Suprapubic skin (tissue), 4 donors: ENCODE data around the gene ME3. TPM values are rescaled to one million over a fixed set of nuclear protein-coding genes. Genes with fewer than 3 reads are reported as not detected.

Experiments used
- DNase-seq, 2 donors: peaks; one replicate each; pipeline ENCODE4 v3.0.0-alpha.2; 2019; ENCODE audit warnings: low spot score in 2 of 2
- H3K27ac ChIP-seq: fragments of 200-600 bp; sonication (generic); one replicate; pipeline ENCODE4 v1.5.1; 2019
- H3K27me3 ChIP-seq: fragments of 200-600 bp; sonication (generic); one replicate; pipeline ENCODE4 v1.5.1; 2019
- H3K36me3 ChIP-seq: fragments of 200-600 bp; sonication (generic); one replicate; pipeline ENCODE4 v1.5.1; 2019
- H3K4me1 ChIP-seq: fragments of 200-600 bp; sonication (generic); one replicate; pipeline ENCODE4 v1.5.1; 2019
- H3K4me3 ChIP-seq: fragments of 200-600 bp; sonication (generic); one replicate; pipeline ENCODE4 v1.5.1; 2019; ENCODE audit warnings: mild to moderate bottlenecking
- H3K9me3 ChIP-seq: fragments of 200-600 bp; sonication (generic); one replicate; pipeline ENCODE4 v1.5.1; 2019
- EP300 ChIP-seq: sonication (generic); formaldehyde crosslinking; IDR thresholded peaks from one replicate; pipeline ENCODE4 v1.6.1; 2017; ENCODE audit warnings: antibody characterized with exemption
- POLR2A ChIP-seq, 2 donors: fragments of 450-650 bp; IDR thresholded peaks; one replicate each; pipeline ENCODE4 v1.6.1; 2017; ENCODE audit warnings: antibody characterized with exemption in 2 of 2, mild to moderate bottlenecking in 2 of 2, moderate library complexity in 2 of 2
- POLR2AphosphoS5 ChIP-seq, 3 donors: sonication (generic); formaldehyde crosslinking; IDR thresholded peaks; one replicate each; pipeline ENCODE4 v1.6.1; 2017; ENCODE audit warnings: antibody characterized with exemption in 3 of 3
- WGBS: methylation state at CpG from one replicate; pipeline ENCODE4 v1.1.5; 2018; 5-methylcytosine and 5-hydroxymethylcytosine counted together
- total RNA-seq, 4 donors: library from RNA; depleted of rRNA; stranded (reverse); fragments of >200 nt; gene quantifications; one replicate each; pipeline ENCODE4 v1.1.0, GENCODE V29; 2016
- TF ChIP-seq, protein P1 (sequence below), 2 donors: fragments of 200-600 bp in 1 of 2; fragments of 450-650 bp in 1 of 2; sonication (generic) in 1 of 2; IDR thresholded peaks; one replicate each; pipeline ENCODE4 v1.5.1; 2016 to 2019; ENCODE audit warnings: antibody characterized with exemption in 2 of 2, mild to moderate bottlenecking in 1 of 2, moderate library complexity in 1 of 2

ME3 gene
- total RNA-seq, 4 donors from 2014 or later: 3.7 to 17.0 (median 9.4) TPM

DNA sequence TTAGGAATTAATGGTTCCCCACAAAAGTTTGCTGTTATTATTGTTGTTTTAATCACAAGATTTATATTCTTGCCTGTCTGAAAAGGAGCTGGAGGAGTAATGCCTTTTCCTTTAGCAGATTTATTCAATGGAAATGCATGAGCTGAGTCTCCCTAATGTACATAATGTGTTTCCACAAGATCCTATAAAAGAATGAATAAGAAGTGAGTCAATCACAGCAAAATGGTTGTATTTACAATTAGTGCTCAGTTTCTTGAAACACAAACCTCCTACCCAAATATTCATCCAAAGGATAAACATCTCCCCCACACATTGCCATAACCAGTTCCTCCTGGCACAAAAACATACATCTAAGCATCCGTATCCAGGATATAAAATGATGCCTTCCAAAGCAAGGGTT lies 33.3 kb downstream of the ME3 start:
- Histone ChIP-seq H3K9me3 (no peaks in the 10 kb centered on the region), H3K27ac (no peak overlapping the region), H3K4me1 (no peaks in the 10 kb centered on the region), H3K4me3 (no peak overlapping the region), H3K27me3 (no peaks in the 10 kb centered on the region), H3K36me3 (no peaks in the 10 kb centered on the region)
- WGBS: 83% methylated on average over 1 of the region's 1 CpG
- no peak for DNase-seq
- no peak for TF ChIP-seq EP300
- no peak for TF ChIP-seq POLR2A (IDR thresholded peaks at IDR 0.05)
- TF ChIP-seq, protein P1, sequence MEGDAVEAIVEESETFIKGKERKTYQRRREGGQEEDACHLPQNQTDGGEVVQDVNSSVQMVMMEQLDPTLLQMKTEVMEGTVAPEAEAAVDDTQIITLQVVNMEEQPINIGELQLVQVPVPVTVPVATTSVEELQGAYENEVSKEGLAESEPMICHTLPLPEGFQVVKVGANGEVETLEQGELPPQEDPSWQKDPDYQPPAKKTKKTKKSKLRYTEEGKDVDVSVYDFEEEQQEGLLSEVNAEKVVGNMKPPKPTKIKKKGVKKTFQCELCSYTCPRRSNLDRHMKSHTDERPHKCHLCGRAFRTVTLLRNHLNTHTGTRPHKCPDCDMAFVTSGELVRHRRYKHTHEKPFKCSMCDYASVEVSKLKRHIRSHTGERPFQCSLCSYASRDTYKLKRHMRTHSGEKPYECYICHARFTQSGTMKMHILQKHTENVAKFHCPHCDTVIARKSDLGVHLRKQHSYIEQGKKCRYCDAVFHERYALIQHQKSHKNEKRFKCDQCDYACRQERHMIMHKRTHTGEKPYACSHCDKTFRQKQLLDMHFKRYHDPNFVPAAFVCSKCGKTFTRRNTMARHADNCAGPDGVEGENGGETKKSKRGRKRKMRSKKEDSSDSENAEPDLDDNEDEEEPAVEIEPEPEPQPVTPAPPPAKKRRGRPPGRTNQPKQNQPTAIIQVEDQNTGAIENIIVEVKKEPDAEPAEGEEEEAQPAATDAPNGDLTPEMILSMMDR (IDR thresholded peaks at IDR 0.05): no peak
- no peak for TF ChIP-seq POLR2AphosphoS5 (IDR thresholded peaks at IDR 0.05)

DNA sequence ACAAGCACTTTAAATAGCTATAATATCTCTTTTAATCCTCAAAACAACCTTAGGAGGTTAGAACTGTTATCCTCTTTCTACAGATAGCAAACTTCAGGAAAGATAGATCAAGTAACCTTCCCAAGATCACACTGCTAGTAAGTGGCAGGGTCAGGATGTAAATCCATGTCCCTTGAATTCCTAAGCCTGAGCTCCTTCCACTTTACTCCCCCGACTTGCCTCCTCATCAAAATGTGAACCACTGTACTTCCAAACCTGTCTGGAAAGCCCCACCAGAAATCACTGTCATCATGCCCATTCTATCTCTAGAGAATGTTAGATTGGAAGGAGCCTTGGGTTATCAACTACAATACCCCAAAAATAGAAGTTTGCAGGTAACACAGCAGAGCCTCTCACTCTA lies 33.7 kb downstream of the ME3 start:
- H3K27ac ChIP-seq: no peak overlapping the region
- no peak for DNase-seq
- no peaks in the 10 kb centered on the region for H3K36me3 ChIP-seq
- no peaks in the 10 kb centered on the region for H3K4me1 ChIP-seq
- H3K9me3 ChIP-seq: no peaks in the 10 kb centered on the region
- no peak for TF ChIP-seq POLR2AphosphoS5 (IDR thresholded peaks at IDR 0.05)
- TF ChIP-seq EP300: no peak
- TF ChIP-seq, protein P1 (IDR thresholded peaks at IDR 0.05): no peak
- no peak for TF ChIP-seq POLR2A (IDR thresholded peaks at IDR 0.05)
- H3K27me3 ChIP-seq: no peaks in the 10 kb centered on the region
- H3K4me3 ChIP-seq: no peak overlapping the region
- 89% methylated on average over 1 of the region's 1 CpG for WGBS

DNA sequence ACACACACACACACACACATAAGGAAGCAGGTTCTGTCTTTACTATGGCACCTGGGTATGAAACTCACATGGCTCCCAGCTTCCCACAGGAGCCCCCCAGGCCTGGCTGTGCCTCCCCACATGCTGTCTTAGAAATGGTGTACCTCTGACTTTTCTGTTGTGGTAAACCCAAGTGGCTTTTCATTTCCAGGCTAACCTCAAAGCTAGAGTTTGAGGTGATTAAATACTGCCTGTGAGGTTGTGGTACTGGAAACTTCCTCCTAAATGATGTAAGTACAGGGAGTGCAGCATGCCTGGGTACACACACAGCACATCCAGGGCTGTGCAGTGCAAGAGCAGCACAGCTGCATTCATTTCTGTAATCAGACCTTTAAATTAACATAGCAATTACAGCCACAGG lies 34.4 kb downstream of the ME3 start:
- DNase-seq: no peak
- Histone ChIP-seq H3K27ac (no peak overlapping the region), H3K9me3 (no peaks in the 10 kb centered on the region), H3K4me1 (no peaks in the 10 kb centered on the region), H3K27me3 (no peaks in the 10 kb centered on the region), H3K36me3 (no peaks in the 10 kb centered on the region), H3K4me3 (no peak overlapping the region)
- TF ChIP-seq EP300: no peak
- no peak for TF ChIP-seq POLR2AphosphoS5 (IDR thresholded peaks at IDR 0.05)
- no peak for TF ChIP-seq POLR2A (IDR thresholded peaks at IDR 0.05)
- TF ChIP-seq, protein P1 (IDR thresholded peaks at IDR 0.05): no peak

DNA sequence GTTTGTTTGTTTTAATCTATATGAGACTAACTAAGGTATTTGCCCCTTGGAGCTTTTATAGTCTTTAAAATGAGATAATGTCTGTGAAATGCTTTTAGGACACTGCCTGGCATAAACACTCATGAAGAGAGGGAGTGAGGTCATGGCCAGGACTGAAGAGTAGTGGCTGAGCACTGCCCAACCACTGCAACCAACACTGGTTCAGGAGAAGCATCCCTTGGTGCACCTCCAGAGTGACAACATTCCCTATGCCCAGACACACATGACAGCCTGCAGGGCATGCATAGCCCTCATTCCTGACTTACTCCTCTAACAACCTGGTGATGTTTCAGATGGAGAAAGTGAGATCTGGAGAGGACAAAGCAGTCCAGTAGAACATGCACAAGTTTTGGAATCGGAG lies 36.1 kb downstream of the ME3 start:
- WGBS: 90% methylated on average over 1 of the region's 1 CpG
- no peaks in the 10 kb centered on the region for H3K4me1 ChIP-seq
- TF ChIP-seq, protein P1 (IDR thresholded peaks at IDR 0.05): no peak
- TF ChIP-seq POLR2A (IDR thresholded peaks at IDR 0.05) (no peak), EP300 (no peak), POLR2AphosphoS5 (IDR thresholded peaks at IDR 0.05) (no peak)
- H3K36me3 ChIP-seq: no peaks in the 10 kb centered on the region
- H3K4me3 ChIP-seq: no peak overlapping the region
- no peak for DNase-seq
- H3K27me3 ChIP-seq: no peaks in the 10 kb centered on the region
- H3K27ac ChIP-seq: no peak overlapping the region
- H3K9me3 ChIP-seq: no peaks in the 10 kb centered on the region

DNA sequence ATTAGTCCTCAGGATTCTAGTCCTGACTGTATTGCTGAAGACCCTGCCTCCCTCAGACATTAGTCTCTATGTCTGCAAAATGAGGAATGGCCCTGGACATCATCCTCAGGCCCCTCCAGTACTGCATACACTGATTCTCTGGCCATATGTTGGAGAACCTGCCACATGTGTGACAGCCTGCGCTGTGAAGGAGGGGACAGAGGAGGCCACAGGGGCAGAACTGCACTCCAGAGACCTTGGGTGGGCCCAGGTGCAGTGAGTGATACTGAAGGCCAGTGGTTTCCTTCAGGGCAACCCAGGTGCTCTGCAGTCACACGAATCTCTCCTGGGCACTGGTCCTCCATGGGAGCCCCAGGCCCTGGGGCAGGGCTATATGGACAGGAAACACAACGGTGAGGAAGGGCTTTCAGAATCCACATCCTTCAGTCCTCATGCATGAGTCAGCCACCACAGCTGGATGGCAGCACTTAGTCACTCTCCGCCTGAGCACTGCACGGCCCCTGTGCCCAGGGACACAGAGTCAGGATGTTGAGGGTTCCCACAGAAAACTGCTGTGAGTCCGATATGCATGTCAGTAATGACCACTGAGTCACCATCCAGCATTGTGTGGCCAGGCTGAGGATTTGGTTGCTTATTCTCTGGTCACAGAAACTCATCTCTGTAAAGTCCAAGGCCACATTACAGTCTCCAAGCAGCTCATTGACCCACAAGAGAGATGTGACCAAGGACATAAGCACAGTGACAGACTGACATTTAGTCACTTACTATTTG lies 39.7 kb downstream of the ME3 start:
- Histone ChIP-seq H3K9me3 (no peaks in the 10 kb centered on the region), H3K4me1 (peaks cover 12% of the 10 kb centered on the region), H3K27ac (no peak overlapping the region), H3K36me3 (no peaks in the 10 kb centered on the region), H3K4me3 (no peak overlapping the region), H3K27me3 (no peaks in the 10 kb centered on the region)
- WGBS: 60% methylated on average over 1 of the region's 6 CpGs
- no peak for DNase-seq
- TF ChIP-seq POLR2AphosphoS5 (IDR thresholded peaks at IDR 0.05): no peak
- TF ChIP-seq, protein P1 (IDR thresholded peaks at IDR 0.05): peak in 1 of 2 donors; percentile 15
